OCI-LY3 (cell line): ENCODE results near the gene VPS26C.

ENCODE experiments used
- H2AFZ ChIP-seq: fragments of 200-600, 300-600 bp; shearing (Covaris generic); 2 replicates; pipeline ENCODE4 v1.6.0; 2014; ENCODE audit warnings: antibody characterized with exemption, low read depth, low read length
- H3K27ac ChIP-seq: fragments of 200-600, 300-600 bp; sonication (generic); 2 replicates; pipeline ENCODE4 v1.5.1; 2014; ENCODE audit warnings: mild to moderate bottlenecking, low read length, moderate library complexity, mixed read lengths
- H3K27me3 ChIP-seq: fragments of 200-600, 300-600 bp; sonication (generic); 2 replicates; pipeline ENCODE4 v1.6.1; 2014; ENCODE audit warnings: low read depth, low read length, mixed read lengths
- H3K36me3 ChIP-seq: fragments of 200-600, 300-600 bp; sonication (generic); replicated peaks from 2 replicates; pipeline ENCODE3; 2014; ENCODE audit warnings: low read depth, low read length, mixed read lengths
- H3K4me1 ChIP-seq: fragments of 300-600, 200-600 bp; sonication (generic); 2 replicates; pipeline ENCODE4 v1.6.1; 2014; ENCODE audit warnings: low read length, mixed read lengths
- H3K4me2 ChIP-seq: fragments of 200-600, 300-600 bp; sonication (generic); 2 replicates; pipeline ENCODE4 v1.6.1; 2014; ENCODE audit warnings: low read length, mixed read lengths
- H3K4me3 ChIP-seq: fragments of 300-600, 200-600 bp; sonication (generic); 2 replicates; pipeline ENCODE4 v1.5.1; 2014; ENCODE audit warnings: antibody characterized with exemption, mild to moderate bottlenecking, low read length, moderate library complexity
- H3K79me2 ChIP-seq: fragments of 300-600, 200-600 bp; shearing (Covaris generic); 2 replicates; pipeline ENCODE4 v1.6.1; 2014; ENCODE audit warnings: mild to moderate bottlenecking, low read length, mixed read lengths
- H3K9ac ChIP-seq: fragments of 300-600, 200-600 bp; shearing (Covaris generic); 2 replicates; pipeline ENCODE4 v1.6.0; 2014; ENCODE audit warnings: mild to moderate bottlenecking, low read length, moderate library complexity
- H3K9me3 ChIP-seq: fragments of 200-600, 300-600 bp; shearing (Covaris generic); 2 replicates; pipeline ENCODE4 v1.6.1; 2014; ENCODE audit warnings: low read length, mixed read lengths; ENCODE audit not compliant: insufficient read depth
- H4K20me1 ChIP-seq: fragments of 200-600, 300-600 bp; sonication (generic); 2 replicates; pipeline ENCODE4 v1.6.1; 2016; ENCODE audit warnings: low read length, mixed read lengths; ENCODE audit not compliant: insufficient read depth
- EZH2phosphoT487 ChIP-seq: fragments of 200-600 bp; shearing (Covaris generic); IDR thresholded peaks from 2 replicates; pipeline ENCODE4 v1.6.1; 2018; ENCODE audit warnings: antibody characterized with exemption, mixed run types, low read depth
- TF ChIP-seq, protein P1 (sequence below): fragments of 200-600, 300-600 bp; sonication (generic); IDR thresholded peaks from 2 replicates; pipeline ENCODE4 v1.5.1; 2014; ENCODE audit warnings: antibody characterized with exemption, low read length, low read depth

VPS26C gene

DNA sequence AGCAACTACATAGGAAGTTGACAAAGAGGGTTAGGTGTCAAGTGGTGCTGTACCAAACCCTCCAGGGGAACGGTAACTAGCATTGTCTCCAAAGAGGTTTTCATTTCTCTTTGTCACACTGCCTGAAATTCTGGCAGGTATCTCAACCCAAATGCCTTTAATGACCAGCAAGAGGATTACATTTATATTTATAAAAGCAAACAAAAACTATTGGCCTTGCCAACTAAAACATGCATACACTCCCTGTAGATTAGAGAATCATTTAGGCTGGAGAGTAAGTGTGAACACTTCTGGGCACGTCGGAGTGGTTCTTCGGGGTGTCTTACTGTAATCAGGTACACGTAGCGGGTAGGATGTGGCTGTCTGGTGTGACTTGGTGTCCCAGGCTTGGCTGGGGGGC lies 84.9 kb downstream of the VPS26C start:
- H4K20me1 ChIP-seq, result no peaks in the 10 kb centered on the region
- H3K27ac ChIP-seq, result no peak overlapping the region
- H3K4me1 ChIP-seq, result peaks cover 7% of the 10 kb centered on the region; the same call in 1 of the 2 replicates
- H3K9me3 ChIP-seq, result no peaks in the 10 kb centered on the region
- no peaks in the 10 kb centered on the region for H3K79me2 ChIP-seq
- TF ChIP-seq EZH2phosphoT487, result no peak
- TF ChIP-seq, protein P1, sequence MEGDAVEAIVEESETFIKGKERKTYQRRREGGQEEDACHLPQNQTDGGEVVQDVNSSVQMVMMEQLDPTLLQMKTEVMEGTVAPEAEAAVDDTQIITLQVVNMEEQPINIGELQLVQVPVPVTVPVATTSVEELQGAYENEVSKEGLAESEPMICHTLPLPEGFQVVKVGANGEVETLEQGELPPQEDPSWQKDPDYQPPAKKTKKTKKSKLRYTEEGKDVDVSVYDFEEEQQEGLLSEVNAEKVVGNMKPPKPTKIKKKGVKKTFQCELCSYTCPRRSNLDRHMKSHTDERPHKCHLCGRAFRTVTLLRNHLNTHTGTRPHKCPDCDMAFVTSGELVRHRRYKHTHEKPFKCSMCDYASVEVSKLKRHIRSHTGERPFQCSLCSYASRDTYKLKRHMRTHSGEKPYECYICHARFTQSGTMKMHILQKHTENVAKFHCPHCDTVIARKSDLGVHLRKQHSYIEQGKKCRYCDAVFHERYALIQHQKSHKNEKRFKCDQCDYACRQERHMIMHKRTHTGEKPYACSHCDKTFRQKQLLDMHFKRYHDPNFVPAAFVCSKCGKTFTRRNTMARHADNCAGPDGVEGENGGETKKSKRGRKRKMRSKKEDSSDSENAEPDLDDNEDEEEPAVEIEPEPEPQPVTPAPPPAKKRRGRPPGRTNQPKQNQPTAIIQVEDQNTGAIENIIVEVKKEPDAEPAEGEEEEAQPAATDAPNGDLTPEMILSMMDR, result no peak
- no peak overlapping the region for H2AFZ ChIP-seq
- H3K4me3 ChIP-seq, result no peak overlapping the region
- H3K36me3 ChIP-seq, result peaks cover 31% of the 10 kb centered on the region
- no peak overlapping the region for H3K4me2 ChIP-seq
- no peaks in the 10 kb centered on the region for H3K27me3 ChIP-seq
- no peak overlapping the region for H3K9ac ChIP-seq

DNA sequence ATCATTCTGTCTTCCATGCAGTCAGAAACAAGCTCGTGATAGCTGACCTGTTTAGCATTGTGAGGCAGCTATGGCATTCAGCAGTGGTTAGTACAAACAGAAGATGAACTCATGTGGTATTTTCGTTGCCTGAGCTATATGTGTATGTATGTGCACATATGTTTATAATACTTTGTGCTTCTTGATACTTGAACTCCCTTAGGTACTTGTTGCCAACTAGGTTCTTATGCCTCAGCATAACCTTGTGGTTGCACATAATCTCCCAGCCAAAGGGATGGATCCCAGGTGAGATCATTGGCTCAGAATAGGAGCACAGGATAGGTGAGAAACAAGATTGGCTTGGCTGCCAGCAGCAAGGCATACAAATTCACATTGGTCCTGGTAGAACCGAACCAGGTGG lies 86.1 kb downstream of the VPS26C start:
- Histone ChIP-seq H3K27me3 (no peaks in the 10 kb centered on the region), H3K4me3 (no peak overlapping the region), H3K9me3 (no peaks in the 10 kb centered on the region), H3K36me3 (peaks cover 25% of the 10 kb centered on the region), H3K79me2 (no peaks in the 10 kb centered on the region), H3K4me2 (no peak overlapping the region), H3K4me1 (peaks cover 7% of the 10 kb centered on the region; the same call in 1 of the 2 replicates), H3K9ac (no peak overlapping the region), H4K20me1 (no peaks in the 10 kb centered on the region), H2AFZ (no peak overlapping the region), H3K27ac (no peak overlapping the region)
- TF ChIP-seq, protein P1, result no peak
- no peak for TF ChIP-seq EZH2phosphoT487

DNA sequence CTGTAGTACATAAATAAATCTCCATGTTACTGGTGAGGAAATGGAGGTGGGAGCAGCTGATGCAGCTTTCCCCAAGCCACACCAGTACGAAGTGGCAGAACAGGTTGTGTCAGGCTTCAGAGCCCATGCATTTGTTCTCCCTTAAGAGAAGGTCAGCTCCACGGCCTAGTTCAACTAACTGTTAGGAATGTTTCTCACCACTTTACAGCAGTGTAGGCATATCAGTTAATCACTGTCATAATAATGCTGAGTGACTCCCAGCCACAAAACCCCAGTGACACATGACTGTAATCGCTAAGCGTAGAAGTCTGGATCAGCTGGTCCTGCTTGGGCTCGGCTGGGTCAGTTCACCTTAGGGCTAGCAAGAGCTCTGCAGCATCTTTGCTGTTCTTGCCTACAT lies 90.4 kb downstream of the VPS26C start:
- H2AFZ ChIP-seq, result no peak overlapping the region
- H3K9ac ChIP-seq, result no peak overlapping the region
- peaks cover 28% of the 10 kb centered on the region for H3K36me3 ChIP-seq
- no peaks in the 10 kb centered on the region for H3K79me2 ChIP-seq
- no peaks in the 10 kb centered on the region for H3K4me1 ChIP-seq
- H4K20me1 ChIP-seq, result no peaks in the 10 kb centered on the region
- H3K9me3 ChIP-seq, result no peaks in the 10 kb centered on the region
- no peak overlapping the region for H3K4me2 ChIP-seq
- H3K27ac ChIP-seq, result no peak overlapping the region
- TF ChIP-seq, protein P1, result no peak
- TF ChIP-seq EZH2phosphoT487, result no peak
- no peaks in the 10 kb centered on the region for H3K27me3 ChIP-seq
- no peak overlapping the region for H3K4me3 ChIP-seq
